CD4-positive, alpha-beta T cell treated with Interleukin-4 for 1 hour (primary cell): ENCODE measurements around the gene MYO7A.

Source experiments
- DNase-seq, 2 donors: peaks; one replicate each; pipeline ENCODE4 v3.0.0-alpha.2; 2020 to 2022

Gene MYO7A

DNA sequence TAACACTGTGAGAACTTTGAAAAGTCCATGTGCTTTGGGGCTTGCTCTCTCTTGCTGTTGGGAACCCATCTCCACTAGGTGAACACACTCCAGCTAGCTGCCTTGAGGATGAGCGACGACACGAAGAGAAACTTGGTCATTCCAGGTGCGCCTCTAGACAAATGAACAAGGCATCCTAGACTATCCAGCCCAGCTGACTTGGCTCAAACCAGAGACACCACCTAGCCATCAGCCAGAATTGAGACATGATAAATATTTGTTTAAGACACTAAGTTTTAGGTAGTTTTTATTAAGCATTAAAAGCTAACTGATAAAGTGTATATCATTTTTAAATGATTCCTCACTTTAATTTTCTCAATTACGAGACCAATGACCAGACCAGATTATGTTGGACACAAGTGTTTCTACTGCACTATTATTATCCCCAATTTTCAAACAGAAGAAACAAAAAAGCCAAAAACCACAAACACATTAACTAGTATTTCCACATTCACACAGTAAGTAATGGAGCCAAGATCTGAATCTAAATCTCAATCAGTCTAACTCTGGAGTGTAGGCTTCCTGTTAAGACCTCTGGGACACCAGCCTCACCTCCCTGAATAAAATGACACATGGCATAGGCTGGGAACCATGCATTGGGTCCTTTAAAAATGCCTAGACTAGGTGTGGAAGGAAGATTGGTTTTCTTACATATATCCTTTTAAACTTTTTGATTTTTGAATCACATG, 103.0 kb downstream of the MYO7A start:
- DNase-seq: no peak

- DNase-seq: no peak
Observed at GRCh38 chr11:77231800-77232199, 103.8 kb downstream of the MYO7A start.

DNA sequence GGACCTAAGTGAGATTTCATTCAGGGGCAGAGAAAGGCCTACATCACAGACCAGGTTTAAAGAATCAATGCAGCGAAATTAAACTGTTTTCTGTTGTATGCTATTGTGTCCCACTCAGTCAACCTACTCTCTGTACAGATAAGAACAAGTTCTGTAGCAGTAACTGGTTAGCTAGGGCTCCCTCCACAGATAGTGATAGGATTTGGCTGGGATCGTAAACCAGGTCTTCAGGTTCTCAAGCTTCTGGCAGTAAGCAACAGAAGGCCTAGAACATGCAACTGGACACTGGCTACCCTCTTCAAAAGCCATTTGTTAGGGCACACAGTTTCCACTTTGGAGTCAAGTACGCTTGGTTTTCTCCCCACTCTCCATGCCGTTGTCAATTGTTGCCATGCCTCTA, 104.2 kb downstream of the MYO7A start:
- DNase-seq: no peak

DNA sequence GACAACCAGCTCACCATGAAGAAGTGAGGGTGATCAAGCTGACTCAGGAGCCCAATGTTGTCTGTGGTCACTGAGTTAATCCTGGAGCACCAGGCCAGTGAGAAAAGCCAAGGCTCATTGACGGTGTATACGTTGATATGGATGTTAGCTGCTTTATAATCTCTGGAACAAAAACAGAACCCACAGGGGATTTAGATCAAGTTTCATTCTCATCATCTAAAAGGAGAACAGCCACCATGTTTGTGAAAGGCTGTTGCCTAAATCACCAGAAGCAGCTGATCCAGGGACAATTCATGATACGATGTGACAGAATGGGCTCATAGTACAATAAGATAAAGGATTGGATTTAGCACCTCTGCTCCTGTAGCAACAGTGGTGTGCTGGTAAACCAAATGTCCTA, 105.0 kb downstream of the MYO7A start:
- DNase-seq: no peak

GRCh38 chr11:77236901-77237300, 108.9 kb downstream of the MYO7A start:
- DNase-seq: no peak

DNA sequence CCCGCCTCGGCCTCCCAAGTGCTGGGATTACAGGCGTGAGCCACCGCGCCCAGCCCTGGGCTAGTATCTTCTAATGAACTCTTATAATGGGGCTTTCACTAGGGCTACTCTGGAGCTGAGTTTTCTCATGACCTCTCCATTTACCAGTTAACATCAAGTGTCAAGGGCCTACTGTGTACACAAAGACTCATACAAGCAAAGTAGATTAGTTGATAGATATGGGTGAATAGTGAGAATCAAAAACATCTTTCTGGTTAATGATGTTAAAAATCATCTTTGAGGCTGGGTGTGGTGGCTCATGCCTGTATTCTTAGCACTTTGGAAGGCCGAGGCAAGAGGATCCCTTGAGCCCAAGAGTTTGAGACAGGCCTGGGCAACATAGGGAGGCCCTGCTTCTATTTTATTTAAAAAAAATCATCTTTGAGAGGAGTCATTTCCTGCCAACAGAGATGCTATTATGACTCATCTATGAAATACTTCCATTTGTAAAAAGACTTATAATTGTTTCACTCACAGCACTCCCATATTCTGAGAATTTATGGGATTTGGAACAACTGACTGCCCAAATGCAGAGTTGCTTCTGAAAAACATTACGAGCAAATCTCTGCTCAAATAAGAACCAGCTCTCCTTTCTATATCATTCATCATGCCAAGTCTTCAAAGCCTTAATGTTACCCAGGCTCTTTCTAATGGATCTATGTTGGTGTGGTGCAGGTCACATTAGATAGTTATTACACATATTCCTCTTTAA, 116.4 kb downstream of the MYO7A start:
- DNase-seq: no peak

GRCh38 chr11:77249427-77249826, 121.4 kb downstream of the MYO7A start:
- DNase-seq: no peak

GRCh38 chr11:77250881-77251640, 123.0 kb downstream of the MYO7A start:
- DNase-seq: no peak

- DNase-seq: no peak
Observed at GRCh38 chr11:77252555-77253270, 124.7 kb downstream of the MYO7A start.

- DNase-seq: no peak
Observed at GRCh38 chr11:77253690-77254089, 125.6 kb downstream of the MYO7A start.

- no peak for DNase-seq
Observed at GRCh38 chr11:77259641-77260040, 131.6 kb downstream of the MYO7A start.

DNA sequence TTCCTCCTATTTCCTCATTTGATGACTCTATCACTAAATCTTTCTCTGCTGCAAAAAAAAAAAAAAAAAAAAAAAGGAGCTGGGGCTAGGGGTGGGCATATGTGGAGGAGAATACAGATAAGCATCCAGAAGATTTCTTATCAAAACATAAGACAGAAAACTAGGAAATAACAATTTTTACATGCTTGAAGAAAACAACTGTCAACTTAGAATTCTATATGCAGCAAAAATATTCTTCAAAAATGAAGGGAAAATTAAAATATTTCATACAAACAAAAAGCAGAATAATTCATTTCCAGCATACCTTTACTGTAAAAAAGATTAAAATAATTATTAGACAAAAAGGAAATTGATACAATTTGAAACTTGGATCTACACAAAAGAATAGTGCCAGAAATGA, 134.8 kb downstream of the MYO7A start:
- no peak for DNase-seq
